ENCODE results near the gene DUOXA2.

DNA sequence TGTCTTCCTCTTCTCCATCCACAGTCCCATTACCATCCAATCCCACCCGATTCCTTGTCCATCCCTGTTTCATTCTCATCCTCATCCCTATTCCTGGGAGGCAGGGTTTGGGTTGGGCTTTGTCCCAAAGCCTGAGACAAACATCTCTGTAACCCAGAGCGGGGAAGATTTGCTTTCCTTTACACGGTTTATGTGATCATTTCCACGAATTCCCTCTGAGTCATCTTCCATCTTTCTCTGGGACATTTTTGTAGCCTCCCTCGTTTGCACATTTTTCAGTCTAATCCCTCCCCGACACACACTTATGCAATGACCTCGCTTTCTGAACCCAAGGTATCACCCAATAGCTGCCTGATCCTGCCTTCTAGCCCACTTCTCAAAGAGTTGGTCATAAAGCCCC is 23.0 kb upstream of the DUOXA2 start:
- TF ChIP-seq POLR2AphosphoS5 (IDR thresholded peaks at IDR 0.05; ENCODE audit: low read depth), result no peak
- no peak for TF ChIP-seq EZH2 (IDR thresholded peaks at IDR 0.05; ENCODE audit: low read depth, unreplicated experiment)
- TF ChIP-seq, protein P1, sequence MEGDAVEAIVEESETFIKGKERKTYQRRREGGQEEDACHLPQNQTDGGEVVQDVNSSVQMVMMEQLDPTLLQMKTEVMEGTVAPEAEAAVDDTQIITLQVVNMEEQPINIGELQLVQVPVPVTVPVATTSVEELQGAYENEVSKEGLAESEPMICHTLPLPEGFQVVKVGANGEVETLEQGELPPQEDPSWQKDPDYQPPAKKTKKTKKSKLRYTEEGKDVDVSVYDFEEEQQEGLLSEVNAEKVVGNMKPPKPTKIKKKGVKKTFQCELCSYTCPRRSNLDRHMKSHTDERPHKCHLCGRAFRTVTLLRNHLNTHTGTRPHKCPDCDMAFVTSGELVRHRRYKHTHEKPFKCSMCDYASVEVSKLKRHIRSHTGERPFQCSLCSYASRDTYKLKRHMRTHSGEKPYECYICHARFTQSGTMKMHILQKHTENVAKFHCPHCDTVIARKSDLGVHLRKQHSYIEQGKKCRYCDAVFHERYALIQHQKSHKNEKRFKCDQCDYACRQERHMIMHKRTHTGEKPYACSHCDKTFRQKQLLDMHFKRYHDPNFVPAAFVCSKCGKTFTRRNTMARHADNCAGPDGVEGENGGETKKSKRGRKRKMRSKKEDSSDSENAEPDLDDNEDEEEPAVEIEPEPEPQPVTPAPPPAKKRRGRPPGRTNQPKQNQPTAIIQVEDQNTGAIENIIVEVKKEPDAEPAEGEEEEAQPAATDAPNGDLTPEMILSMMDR (conservative IDR thresholded peaks at IDR 0.05; ENCODE audit: low read depth in 2 of 2), result no peak
- TF ChIP-seq CREB1 (CRISPR knock-in tag; IDR thresholded peaks at IDR 0.05; ENCODE audit: low read depth), result no peak
- TF ChIP-seq, protein P2, sequence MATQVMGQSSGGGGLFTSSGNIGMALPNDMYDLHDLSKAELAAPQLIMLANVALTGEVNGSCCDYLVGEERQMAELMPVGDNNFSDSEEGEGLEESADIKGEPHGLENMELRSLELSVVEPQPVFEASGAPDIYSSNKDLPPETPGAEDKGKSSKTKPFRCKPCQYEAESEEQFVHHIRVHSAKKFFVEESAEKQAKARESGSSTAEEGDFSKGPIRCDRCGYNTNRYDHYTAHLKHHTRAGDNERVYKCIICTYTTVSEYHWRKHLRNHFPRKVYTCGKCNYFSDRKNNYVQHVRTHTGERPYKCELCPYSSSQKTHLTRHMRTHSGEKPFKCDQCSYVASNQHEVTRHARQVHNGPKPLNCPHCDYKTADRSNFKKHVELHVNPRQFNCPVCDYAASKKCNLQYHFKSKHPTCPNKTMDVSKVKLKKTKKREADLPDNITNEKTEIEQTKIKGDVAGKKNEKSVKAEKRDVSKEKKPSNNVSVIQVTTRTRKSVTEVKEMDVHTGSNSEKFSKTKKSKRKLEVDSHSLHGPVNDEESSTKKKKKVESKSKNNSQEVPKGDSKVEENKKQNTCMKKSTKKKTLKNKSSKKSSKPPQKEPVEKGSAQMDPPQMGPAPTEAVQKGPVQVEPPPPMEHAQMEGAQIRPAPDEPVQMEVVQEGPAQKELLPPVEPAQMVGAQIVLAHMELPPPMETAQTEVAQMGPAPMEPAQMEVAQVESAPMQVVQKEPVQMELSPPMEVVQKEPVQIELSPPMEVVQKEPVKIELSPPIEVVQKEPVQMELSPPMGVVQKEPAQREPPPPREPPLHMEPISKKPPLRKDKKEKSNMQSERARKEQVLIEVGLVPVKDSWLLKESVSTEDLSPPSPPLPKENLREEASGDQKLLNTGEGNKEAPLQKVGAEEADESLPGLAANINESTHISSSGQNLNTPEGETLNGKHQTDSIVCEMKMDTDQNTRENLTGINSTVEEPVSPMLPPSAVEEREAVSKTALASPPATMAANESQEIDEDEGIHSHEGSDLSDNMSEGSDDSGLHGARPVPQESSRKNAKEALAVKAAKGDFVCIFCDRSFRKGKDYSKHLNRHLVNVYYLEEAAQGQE (IDR thresholded peaks at IDR 0.05; ENCODE audit: unreplicated experiment), result no peak
- TF ChIP-seq, protein P3, sequence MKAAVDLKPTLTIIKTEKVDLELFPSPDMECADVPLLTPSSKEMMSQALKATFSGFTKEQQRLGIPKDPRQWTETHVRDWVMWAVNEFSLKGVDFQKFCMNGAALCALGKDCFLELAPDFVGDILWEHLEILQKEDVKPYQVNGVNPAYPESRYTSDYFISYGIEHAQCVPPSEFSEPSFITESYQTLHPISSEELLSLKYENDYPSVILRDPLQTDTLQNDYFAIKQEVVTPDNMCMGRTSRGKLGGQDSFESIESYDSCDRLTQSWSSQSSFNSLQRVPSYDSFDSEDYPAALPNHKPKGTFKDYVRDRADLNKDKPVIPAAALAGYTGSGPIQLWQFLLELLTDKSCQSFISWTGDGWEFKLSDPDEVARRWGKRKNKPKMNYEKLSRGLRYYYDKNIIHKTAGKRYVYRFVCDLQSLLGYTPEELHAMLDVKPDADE (IDR thresholded peaks at IDR 0.05), result no peak
- TF ChIP-seq EZH2phosphoT487 (IDR thresholded peaks at IDR 0.05; ENCODE audit: unreplicated experiment), result no peak
- TF ChIP-seq ZNF331 (CRISPR knock-in tag; IDR thresholded peaks at IDR 0.05; ENCODE audit: low read depth), result no peak
- TF ChIP-seq STAT1 (IDR thresholded peaks at IDR 0.05; ENCODE audit: unreplicated experiment), result no peak
